Measurements from ENCODE around the gene MYO1B. TPM values are rescaled to one million over a fixed set of nuclear protein-coding genes. Genes with fewer than 3 reads are reported as not detected.

The MYO1B gene
- polyA plus RNA-seq, 2 donors: 12.9 to 25.6 TPM

DNA sequence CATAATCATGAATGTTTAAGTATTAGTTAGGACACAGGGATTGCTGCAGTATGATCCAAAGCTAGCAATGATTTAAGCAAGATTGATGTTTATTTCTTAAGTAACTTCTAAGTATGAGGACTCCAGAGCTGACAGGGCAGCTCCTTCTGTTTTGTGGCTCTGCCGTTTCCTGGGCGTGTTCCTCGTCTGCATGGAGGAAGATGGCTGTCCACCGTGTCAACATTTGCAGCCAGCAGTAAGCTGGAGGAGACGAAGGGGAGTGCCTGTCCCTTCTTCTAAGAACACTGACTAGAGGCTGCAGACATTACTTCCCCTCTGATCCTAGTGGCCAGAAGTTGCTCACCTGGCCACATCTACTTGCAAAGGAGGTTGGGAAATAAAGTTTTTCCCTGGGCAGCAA is 144.1 kb downstream of the MYO1B start:
- Histone ChIP-seq H3K9me3 (ENCODE audit: control insufficient read depth in 2 of 2, insufficient read depth in 1 of 2, low read depth in 1 of 2, low read length in 1 of 2) (no peaks in the 10 kb centered on the region), H3K36me3 (ENCODE audit: control insufficient read depth in 2 of 2, insufficient read depth in 2 of 2, low read length in 1 of 2) (peaks cover 5% of the 10 kb centered on the region in 2 donors)
- 91 to 95% methylated on average over 5 of the region's 5 CpGs for WGBS, 2 donors

GRCh38 chr2:191391171-191391570 is 146.0 kb downstream of the MYO1B start:
- Histone ChIP-seq H3K9me3 (ENCODE audit: control insufficient read depth in 2 of 2, insufficient read depth in 1 of 2, low read depth in 1 of 2, low read length in 1 of 2) (no peaks in the 10 kb centered on the region), H3K4me3 (ENCODE audit: low read depth in 1 of 2, low read length in 2 of 2) (no peak overlapping the region), H3K27me3 (ENCODE audit: control insufficient read depth in 1 of 2, insufficient read depth in 2 of 2, low read length in 2 of 2) (no peaks in the 10 kb centered on the region), H3K4me1 (ENCODE audit: control insufficient read depth in 2 of 2, insufficient read depth in 2 of 2, low read length in 1 of 2) (no peaks in the 10 kb centered on the region), H3K27ac (ENCODE audit: low read depth in 2 of 2, low read length in 1 of 2) (no peak overlapping the region), H3K36me3 (ENCODE audit: control insufficient read depth in 2 of 2, insufficient read depth in 2 of 2, low read length in 1 of 2) (peaks cover 5 to 8% of the 10 kb centered on the region in 2 donors)
- 96% methylated on average over 3 of the region's 3 CpGs for WGBS, 2 donors

More for the DNA sequence above, 144.1 kb downstream of the MYO1B start:
- no peak overlapping the region for H3K4me3 ChIP-seq (ENCODE audit: low read depth in 1 of 2, low read length in 2 of 2)
- H3K27me3 ChIP-seq (ENCODE audit: control insufficient read depth in 1 of 2, insufficient read depth in 2 of 2, low read length in 2 of 2): no peaks in the 10 kb centered on the region
- H3K27ac ChIP-seq (ENCODE audit: low read depth in 2 of 2, low read length in 1 of 2): no peak overlapping the region
- no peaks in the 10 kb centered on the region for H3K4me1 ChIP-seq (ENCODE audit: control insufficient read depth in 2 of 2, insufficient read depth in 2 of 2, low read length in 1 of 2)

- Histone ChIP-seq H3K27ac (ENCODE audit: low read depth in 2 of 2, low read length in 1 of 2) (no peak overlapping the region), H3K27me3 (ENCODE audit: control insufficient read depth in 1 of 2, insufficient read depth in 2 of 2, low read length in 2 of 2) (no peaks in the 10 kb centered on the region), H3K36me3 (ENCODE audit: control insufficient read depth in 2 of 2, insufficient read depth in 2 of 2, low read length in 1 of 2) (peaks cover 8% of the 10 kb centered on the region in 2 donors), H3K4me3 (ENCODE audit: low read depth in 1 of 2, low read length in 2 of 2) (no peak overlapping the region), H3K4me1 (ENCODE audit: control insufficient read depth in 2 of 2, insufficient read depth in 2 of 2, low read length in 1 of 2) (no peaks in the 10 kb centered on the region), H3K9me3 (ENCODE audit: control insufficient read depth in 2 of 2, insufficient read depth in 1 of 2, low read depth in 1 of 2, low read length in 1 of 2) (no peaks in the 10 kb centered on the region)
- WGBS, 2 donors: 69 to 87% methylated on average over 2 of the region's 2 CpGs
Measured at GRCh38 chr2:191394043-191394442, 148.8 kb downstream of the MYO1B start.

- H3K9me3 ChIP-seq (ENCODE audit: control insufficient read depth in 2 of 2, insufficient read depth in 1 of 2, low read depth in 1 of 2, low read length in 1 of 2): no peaks in the 10 kb centered on the region
- WGBS, 2 donors: 92% methylated on average over 5 of the region's 5 CpGs
- H3K36me3 ChIP-seq (ENCODE audit: control insufficient read depth in 2 of 2, insufficient read depth in 2 of 2, low read length in 1 of 2): peaks cover 3 to 6% of the 10 kb centered on the region in 2 donors
- H3K27ac ChIP-seq (ENCODE audit: low read depth in 2 of 2, low read length in 1 of 2): peak overlapping the region in 1 of 2 donors; percentile 7
- H3K4me1 ChIP-seq (ENCODE audit: control insufficient read depth in 2 of 2, insufficient read depth in 2 of 2, low read length in 1 of 2): no peaks in the 10 kb centered on the region
- H3K4me3 ChIP-seq (ENCODE audit: low read depth in 1 of 2, low read length in 2 of 2): no peak overlapping the region
- H3K27me3 ChIP-seq (ENCODE audit: control insufficient read depth in 1 of 2, insufficient read depth in 2 of 2, low read length in 2 of 2): no peaks in the 10 kb centered on the region
Measured at GRCh38 chr2:191396794-191397193, 151.6 kb downstream of the MYO1B start.

DNA sequence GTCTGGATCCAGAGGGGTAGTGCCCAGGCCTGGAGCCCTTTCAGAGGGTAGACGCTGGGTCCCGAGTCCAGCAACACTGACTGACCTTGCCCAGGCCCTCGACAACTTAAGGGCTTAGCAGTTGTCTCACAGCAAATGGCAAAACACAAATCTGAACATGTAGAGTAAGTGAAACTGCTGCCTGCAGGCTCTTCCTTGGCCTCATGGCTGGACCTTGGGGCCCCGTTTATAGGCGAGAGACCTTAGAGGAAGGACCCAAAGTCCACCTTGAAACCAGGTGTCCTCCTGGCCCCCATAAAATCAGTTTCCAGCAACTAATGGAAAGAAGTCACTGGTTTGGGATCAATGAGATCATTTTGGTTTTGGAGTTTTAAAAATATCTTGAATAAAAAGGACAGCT is 154.4 kb downstream of the MYO1B start:
- H3K27ac ChIP-seq (ENCODE audit: low read depth in 2 of 2, low read length in 1 of 2): no peak overlapping the region

GRCh38 chr2:191401287-191401686 is 156.1 kb downstream of the MYO1B start:
- WGBS, 2 donors: 23 to 35% methylated on average over 1 of the region's 1 CpG
- no peak overlapping the region for H3K27ac ChIP-seq (ENCODE audit: low read depth in 2 of 2, low read length in 1 of 2)

More for the DNA sequence above, 154.4 kb downstream of the MYO1B start:
- 91 to 97% methylated on average over 5 of the region's 5 CpGs for WGBS, 2 donors
- Histone ChIP-seq H3K9me3 (ENCODE audit: control insufficient read depth in 2 of 2, insufficient read depth in 1 of 2, low read depth in 1 of 2, low read length in 1 of 2) (no peaks in the 10 kb centered on the region), H3K4me1 (ENCODE audit: control insufficient read depth in 2 of 2, insufficient read depth in 2 of 2, low read length in 1 of 2) (no peaks in the 10 kb centered on the region), H3K36me3 (ENCODE audit: control insufficient read depth in 2 of 2, insufficient read depth in 2 of 2, low read length in 1 of 2) (peaks cover 3 to 6% of the 10 kb centered on the region in 2 donors), H3K4me3 (ENCODE audit: low read depth in 1 of 2, low read length in 2 of 2) (no peak overlapping the region), H3K27me3 (ENCODE audit: control insufficient read depth in 1 of 2, insufficient read depth in 2 of 2, low read length in 2 of 2) (no peaks in the 10 kb centered on the region)

DNA sequence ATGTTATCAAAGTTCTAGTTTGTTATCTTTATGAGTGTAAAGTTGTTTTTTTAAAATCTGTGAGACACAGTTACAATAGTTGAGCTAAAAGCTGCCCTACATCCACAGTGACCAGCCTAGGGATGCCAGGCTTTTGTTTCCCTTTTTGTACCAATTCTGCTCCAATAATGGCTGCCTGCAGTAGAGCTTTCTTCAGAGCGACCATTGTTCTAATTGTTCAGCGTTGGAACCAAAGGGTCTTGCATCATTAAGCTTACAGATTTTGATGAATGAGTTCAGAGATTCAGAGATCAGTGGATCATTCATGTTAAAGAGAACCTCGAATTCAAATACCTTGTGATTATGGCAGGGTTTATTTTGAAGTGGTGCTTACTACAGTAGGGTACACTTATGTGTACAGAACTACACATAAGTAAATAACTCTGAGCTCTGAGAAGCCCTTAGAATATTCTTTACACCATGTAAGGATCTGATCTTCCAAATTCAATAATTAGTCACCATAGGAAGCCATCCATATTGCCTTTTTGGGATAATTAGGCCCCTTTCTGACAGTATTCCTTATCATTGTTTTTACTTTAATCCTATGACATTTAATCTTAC is 157.9 kb downstream of the MYO1B start:
- WGBS, 2 donors: 77 to 79% methylated on average over 3 of the region's 3 CpGs
- Histone ChIP-seq H3K27me3 (ENCODE audit: control insufficient read depth in 1 of 2, insufficient read depth in 2 of 2, low read length in 2 of 2) (no peaks in the 10 kb centered on the region), H3K4me3 (ENCODE audit: low read depth in 1 of 2, low read length in 2 of 2) (no peak overlapping the region), H3K9me3 (ENCODE audit: control insufficient read depth in 2 of 2, insufficient read depth in 1 of 2, low read depth in 1 of 2, low read length in 1 of 2) (no peaks in the 10 kb centered on the region), H3K27ac (ENCODE audit: low read depth in 2 of 2, low read length in 1 of 2) (no peak overlapping the region), H3K4me1 (ENCODE audit: control insufficient read depth in 2 of 2, insufficient read depth in 2 of 2, low read length in 1 of 2) (no peaks in the 10 kb centered on the region), H3K36me3 (ENCODE audit: control insufficient read depth in 2 of 2, insufficient read depth in 2 of 2, low read length in 1 of 2) (peaks cover 0 to 3% of the 10 kb centered on the region in 2 donors)

More at GRCh38 chr2:191401287-191401686, 156.1 kb downstream of the MYO1B start:
- no peaks in the 10 kb centered on the region for H3K4me1 ChIP-seq (ENCODE audit: control insufficient read depth in 2 of 2, insufficient read depth in 2 of 2, low read length in 1 of 2)
- H3K9me3 ChIP-seq (ENCODE audit: control insufficient read depth in 2 of 2, insufficient read depth in 1 of 2, low read depth in 1 of 2, low read length in 1 of 2): no peaks in the 10 kb centered on the region
- no peaks in the 10 kb centered on the region for H3K27me3 ChIP-seq (ENCODE audit: control insufficient read depth in 1 of 2, insufficient read depth in 2 of 2, low read length in 2 of 2)
- H3K36me3 ChIP-seq (ENCODE audit: control insufficient read depth in 2 of 2, insufficient read depth in 2 of 2, low read length in 1 of 2): peaks cover 0 to 6% of the 10 kb centered on the region in 2 donors
- H3K4me3 ChIP-seq (ENCODE audit: low read depth in 1 of 2, low read length in 2 of 2): no peak overlapping the region

DNA sequence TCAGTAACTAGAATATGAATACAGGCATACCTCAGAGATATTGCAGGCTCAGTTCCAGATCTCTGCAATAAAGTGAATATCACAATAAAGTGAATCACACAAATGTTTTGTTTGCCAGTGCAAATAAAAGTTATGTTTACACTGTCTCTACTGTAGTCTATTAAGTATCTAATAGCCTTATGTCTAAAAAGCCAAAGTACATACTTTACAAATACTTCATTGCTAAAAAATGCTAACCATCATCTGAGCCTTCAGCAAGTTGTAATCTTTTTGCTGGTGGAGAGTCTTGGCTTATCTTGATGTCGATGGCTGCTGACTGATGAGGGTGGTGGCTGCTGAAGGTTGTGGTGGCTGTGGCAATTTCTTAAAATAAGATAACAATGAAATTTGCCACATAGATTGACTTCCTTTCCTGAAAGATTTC is 159.4 kb downstream of the MYO1B start:
- WGBS, 2 donors: 21 to 36% methylated on average over 1 of the region's 1 CpG
- no peak overlapping the region for H3K27ac ChIP-seq (ENCODE audit: low read depth in 2 of 2, low read length in 1 of 2)
- H3K9me3 ChIP-seq (ENCODE audit: control insufficient read depth in 2 of 2, insufficient read depth in 1 of 2, low read depth in 1 of 2, low read length in 1 of 2): no peaks in the 10 kb centered on the region
- H3K27me3 ChIP-seq (ENCODE audit: control insufficient read depth in 1 of 2, insufficient read depth in 2 of 2, low read length in 2 of 2): no peaks in the 10 kb centered on the region
- no peaks in the 10 kb centered on the region for H3K4me1 ChIP-seq (ENCODE audit: control insufficient read depth in 2 of 2, insufficient read depth in 2 of 2, low read length in 1 of 2)
- H3K36me3 ChIP-seq (ENCODE audit: control insufficient read depth in 2 of 2, insufficient read depth in 2 of 2, low read length in 1 of 2): peaks cover 0 to 5% of the 10 kb centered on the region in 2 donors
- no peak overlapping the region for H3K4me3 ChIP-seq (ENCODE audit: low read depth in 1 of 2, low read length in 2 of 2)

- Histone ChIP-seq H3K9me3 (ENCODE audit: control insufficient read depth in 2 of 2, insufficient read depth in 1 of 2, low read depth in 1 of 2, low read length in 1 of 2) (no peaks in the 10 kb centered on the region), H3K27ac (ENCODE audit: low read depth in 2 of 2, low read length in 1 of 2) (no peak overlapping the region), H3K27me3 (ENCODE audit: control insufficient read depth in 1 of 2, insufficient read depth in 2 of 2, low read length in 2 of 2) (no peaks in the 10 kb centered on the region), H3K4me1 (ENCODE audit: control insufficient read depth in 2 of 2, insufficient read depth in 2 of 2, low read length in 1 of 2) (no peaks in the 10 kb centered on the region), H3K36me3 (ENCODE audit: control insufficient read depth in 2 of 2, insufficient read depth in 2 of 2, low read length in 1 of 2) (peaks cover 0 to 2% of the 10 kb centered on the region in 2 donors), H3K4me3 (ENCODE audit: low read depth in 1 of 2, low read length in 2 of 2) (no peak overlapping the region)
- WGBS, 2 donors: 92 to 94% methylated on average over 2 of the region's 2 CpGs
Measured at GRCh38 chr2:191405546-191405945, 160.3 kb downstream of the MYO1B start.
